SK-MEL-5 (cell line): ENCODE data around the gene ACSF3. TPM values are rescaled to one million over a fixed set of nuclear protein-coding genes. Genes with fewer than 3 reads are reported as not detected.

Source experiments
- DNase-seq: peaks from one replicate; pipeline ENCODE4 v3.0.0-alpha.2; 2016; ENCODE audit warnings: low read depth, low spot score
- in situ Hi-C: cut with HindIII; loops from 2 replicates; pipeline ENCODE4 v1.10.0; 2016; ENCODE audit warnings: low sequenced_read_pairs, high pct_unique_total_duplicates, low pct_unique_long_range_greater_than_20kb
- total RNA-seq: library from RNA; depleted of rRNA; stranded (reverse); fragments of >200 nt; shearing (Covaris generic); gene quantifications from 2 replicates; pipeline ENCODE4 v1.2.3, GENCODE V29; 2014

Gene ACSF3
- total RNA-seq, 1 experiment from 2014 or later = 20.6 TPM

- in situ Hi-C loops = no loop called here
- DNase-seq = no peak
Measured at GRCh38 chr16:89100601-89101302, 7.1 kb downstream of the ACSF3 start.

GRCh38 chr16:89101303-89102040 is 7.8 kb downstream of the ACSF3 start:
- DNase-seq = no peak
- in situ Hi-C loops = no loop called here

- in situ Hi-C loops = no loop called here
- DNase-seq = no peak
Measured at GRCh38 chr16:89102041-89102471, 8.4 kb downstream of the ACSF3 start.

GRCh38 chr16:89102481-89103073 is 8.9 kb downstream of the ACSF3 start:
- no peak for DNase-seq
- in situ Hi-C loops = no loop called here

- DNase-seq = no peak
- in situ Hi-C loops = no loop called here
Measured at GRCh38 chr16:89103156-89103555, 9.5 kb downstream of the ACSF3 start.

- in situ Hi-C loops = no loop called here
- DNase-seq = no peak
Measured at GRCh38 chr16:89103781-89104180, 10.1 kb downstream of the ACSF3 start.

- no peak for DNase-seq
- in situ Hi-C loops = no loop called here
Measured at GRCh38 chr16:89104303-89104702, 10.7 kb downstream of the ACSF3 start.

GRCh38 chr16:89104930-89105571 is 11.4 kb downstream of the ACSF3 start:
- in situ Hi-C loops = no loop called here

GRCh38 chr16:89105599-89106151 is 12.0 kb downstream of the ACSF3 start:
- in situ Hi-C loops = no loop called here
- DNase-seq = no peak

More at GRCh38 chr16:89104930-89105571, 11.4 kb downstream of the ACSF3 start:
- no peak for DNase-seq

- in situ Hi-C loops = no loop called here
- no peak for DNase-seq
Measured at GRCh38 chr16:89106533-89107202, 13.0 kb downstream of the ACSF3 start.

GRCh38 chr16:89107203-89107582 is 13.5 kb downstream of the ACSF3 start:
- no peak for DNase-seq
- in situ Hi-C loops = no loop called here

GRCh38 chr16:89108416-89108815 is 14.8 kb downstream of the ACSF3 start:
- no peak for DNase-seq
- in situ Hi-C loops = no loop called here

GRCh38 chr16:89110641-89111040 is 17.0 kb downstream of the ACSF3 start:
- in situ Hi-C loops = no loop called here
- no peak for DNase-seq

GRCh38 chr16:89111263-89111662 is 17.6 kb downstream of the ACSF3 start:
- in situ Hi-C loops = no loop called here
- no peak for DNase-seq

GRCh38 chr16:89112377-89113151 is 18.9 kb downstream of the ACSF3 start:
- in situ Hi-C loops = no loop called here
- no peak for DNase-seq

- in situ Hi-C loops = no loop called here
- no peak for DNase-seq
Measured at GRCh38 chr16:89113152-89113547, 19.5 kb downstream of the ACSF3 start.

GRCh38 chr16:89113661-89114060 is 20.0 kb downstream of the ACSF3 start:
- in situ Hi-C loops = no loop called here
- no peak for DNase-seq
